Caco-2 (cell line): ENCODE data around the gene ASTN2. TPM values are rescaled to one million over a fixed set of nuclear protein-coding genes. Genes with fewer than 3 reads are reported as not detected.

Source experiments
- BruUV-seq: library from RNA; stranded (reverse); fragments of 400-500 nt; replicated peaks from 2 replicates; lab custom pipeline; 2021; lab: Mats Ljungman, UMichigan
- CTCF ChIA-PET: fragments of 300-600 bp; sonication (Branson Sonifier 250); formaldehyde crosslinking; loops from one replicate; lab custom pipeline; 2022; ENCODE audit warnings: antibody characterized with exemption; lab: Charles Lee
- POLR2A ChIA-PET: fragments of 300-600 bp; sonication (Branson Sonifier 250); formaldehyde crosslinking; loops from one replicate; lab custom pipeline; 2022; ENCODE audit warnings: antibody characterized with exemption; lab: Charles Lee
- DNase-seq, 2 experiments: peaks; one replicate each; pipeline versions ENCODE4 v3.0.0 to v3.0.0-alpha.2; 2020 to 2022
- H3K27me3 ChIP-seq: replicated peaks from 2 replicates; pipeline ENCODE4 v1.6.0; 2011; ENCODE audit warnings: low read length; ENCODE audit not compliant: control insufficient read depth, insufficient read depth
- H3K36me3 ChIP-seq: 2 replicates; pipeline ENCODE4 v1.5.1; 2011; ENCODE audit warnings: low read length; ENCODE audit not compliant: control insufficient read depth, insufficient read depth
- H3K4me1 ChIP-seq: fragments of 250-450 bp; sonication (Bioruptor Pico); 2 replicates; pipeline ENCODE4 v1.5.1; 2020; ENCODE audit warnings: mild to moderate bottlenecking
- H3K4me3 ChIP-seq: 2 replicates; pipeline ENCODE4 v1.5.1; 2011; ENCODE audit warnings: low read depth, mild to moderate bottlenecking, control low read depth, low read length
- H3K9me3 ChIP-seq: fragments of 250-450 bp; sonication (Bioruptor Pico); 2 replicates; pipeline ENCODE4 v1.5.1; 2020; ENCODE audit warnings: mild to moderate bottlenecking, moderate library complexity
- H3K27ac Mint-ChIP-seq: one replicate; pipeline ENCODE4 v1.8.0; 2022; ENCODE audit warnings: mixed read lengths; ENCODE audit not compliant: unreplicated experiment
- H3K27me3 Mint-ChIP-seq: one replicate; pipeline ENCODE4 v1.8.0; 2022; ENCODE audit warnings: mixed read lengths; ENCODE audit not compliant: insufficient read depth, unreplicated experiment
- H3K36me3 Mint-ChIP-seq: one replicate; pipeline ENCODE4 v1.8.0; 2022; ENCODE audit warnings: mild to moderate bottlenecking, mixed read lengths; ENCODE audit not compliant: insufficient read depth, unreplicated experiment
- H3K4me1 Mint-ChIP-seq: one replicate; pipeline ENCODE4 v1.8.0; 2022; ENCODE audit warnings: low read depth, mixed read lengths; ENCODE audit not compliant: unreplicated experiment
- H3K4me3 Mint-ChIP-seq: one replicate; pipeline ENCODE4 v1.8.0; 2022; ENCODE audit warnings: mild to moderate bottlenecking, moderate library complexity, mixed read lengths; ENCODE audit not compliant: unreplicated experiment
- H3K9me3 Mint-ChIP-seq: one replicate; pipeline ENCODE4 v1.8.0; 2022; ENCODE audit warnings: mixed read lengths; ENCODE audit not compliant: unreplicated experiment
- CTCF ChIP-seq, 2 experiments: fragments of 200-600 bp in 1 of 2; IDR thresholded peaks; 1 replicate in 1 of 2; 2 replicates in 1 of 2; pipeline versions ENCODE4 v1.5.1 to v1.8.0; 2011 to 2022; ENCODE audit warnings: antibody characterized with exemption in 1 of 2, control low read depth in 1 of 2, inconsistent platforms in 1 of 2, low read depth in 1 of 2, low read length in 1 of 2, mild to moderate bottlenecking in 1 of 2, moderate library complexity in 1 of 2; ENCODE audit not compliant: insufficient read depth in 1 of 2, severe bottlenecking in 1 of 2, unreplicated experiment in 1 of 2
- intact Hi-C: fragments of 100-400 bp; cut with micrococcal nuclease; formaldehyde crosslinking; loops from one replicate; pipeline ENCODE4 v1.10.0; 2022; ENCODE audit not compliant: unreplicated experiment
- total RNA-seq: library from RNA; stranded (reverse); gene quantifications from 2 replicates; pipeline ENCODE4 v1.2.3, GENCODE V29; 2022

ASTN2 gene
- total RNA-seq, 1 experiment from 2014 or later: 12.7 TPM

GRCh38 chr9:116524778-116525470, 889.9 kb downstream of the ASTN2 start:
- BruUV-seq: no TSS peak
- TF ChIP-seq CTCF (IDR thresholded peaks at IDR 0.05; ENCODE audit: insufficient read depth in 1 of 2, low read depth in 1 of 2, low read length in 1 of 2, severe bottlenecking in 1 of 2, unreplicated experiment in 1 of 2): no peak
- Histone ChIP-seq H3K9me3 (peaks cover 16% of the 10 kb centered on the region), H3K4me1 (peaks cover 22% of the 10 kb centered on the region), H3K36me3 (no peaks in the 10 kb centered on the region; the same call in 1 of the 2 replicates), H3K27me3 (no peaks in the 10 kb centered on the region), H3K4me3 (no peak overlapping the region)
- POLR2A ChIA-PET: no interaction called here
- peak overlapping the region; percentile 43 for H3K27ac Mint-ChIP-seq
- H3K4me3 Mint-ChIP-seq: peak overlapping the region; percentile 20
- intact Hi-C loops: no loop called here
- H3K4me1 Mint-ChIP-seq: peaks cover 16% of the 10 kb centered on the region
- no peaks in the 10 kb centered on the region for H3K36me3 Mint-ChIP-seq
- peaks cover 14% of the 10 kb centered on the region for H3K9me3 Mint-ChIP-seq
- no peaks in the 10 kb centered on the region for H3K27me3 Mint-ChIP-seq
- CTCF ChIA-PET: no interaction called here
- peak in 1 of 2 experiments; percentile 25 for DNase-seq

GRCh38 chr9:116520218-116520617, 894.6 kb downstream of the ASTN2 start:
- Histone ChIP-seq H3K36me3 (no peaks in the 10 kb centered on the region), H3K4me3 (no peak overlapping the region), H3K4me1 (peaks cover 12% of the 10 kb centered on the region), H3K9me3 (no peaks in the 10 kb centered on the region; the same call in 1 of the 2 replicates), H3K27me3 (no peaks in the 10 kb centered on the region)
- Mint-ChIP-seq H3K4me1 (peaks cover 9% of the 10 kb centered on the region), H3K27ac (no peak overlapping the region), H3K4me3 (no peak overlapping the region), H3K9me3 (peaks cover 13% of the 10 kb centered on the region), H3K27me3 (no peaks in the 10 kb centered on the region), H3K36me3 (no peaks in the 10 kb centered on the region)
- POLR2A ChIA-PET: no interaction called here
- DNase-seq: no peak
- CTCF ChIA-PET: no interaction called here
- intact Hi-C loops: no loop called here
- no TSS peak for BruUV-seq
- TF ChIP-seq CTCF (IDR thresholded peaks at IDR 0.05; ENCODE audit: insufficient read depth in 1 of 2, low read depth in 1 of 2, low read length in 1 of 2, severe bottlenecking in 1 of 2, unreplicated experiment in 1 of 2): no peak

- no peak for DNase-seq
- no TSS peak for BruUV-seq
- Histone ChIP-seq H3K27me3 (no peaks in the 10 kb centered on the region), H3K36me3 (no peaks in the 10 kb centered on the region), H3K4me1 (no peaks in the 10 kb centered on the region), H3K4me3 (no peak overlapping the region), H3K9me3 (no peaks in the 10 kb centered on the region; the same call in 1 of the 2 replicates)
- intact Hi-C loops: no loop called here
- H3K4me1 Mint-ChIP-seq: no peaks in the 10 kb centered on the region
- H3K36me3 Mint-ChIP-seq: no peaks in the 10 kb centered on the region
- no peak overlapping the region for H3K4me3 Mint-ChIP-seq
- H3K9me3 Mint-ChIP-seq: peaks cover 22% of the 10 kb centered on the region
- H3K27me3 Mint-ChIP-seq: no peaks in the 10 kb centered on the region
- TF ChIP-seq CTCF (IDR thresholded peaks at IDR 0.05; ENCODE audit: insufficient read depth in 1 of 2, low read depth in 1 of 2, low read length in 1 of 2, severe bottlenecking in 1 of 2, unreplicated experiment in 1 of 2): no peak
- ChIA-PET CTCF (no interaction called here), POLR2A (no interaction called here)
- no peak overlapping the region for H3K27ac Mint-ChIP-seq
Observed at GRCh38 chr9:116516456-116516855, 898.4 kb downstream of the ASTN2 start.
